LNCaP clone FGC (cell line): Measurements from ENCODE around the gene ZNF575.
"Not testable (repeated sequence)": the region's sequence is repeated elsewhere in the genome, so short reads cannot be mapped to it uniquely, and the experiment has no call there.

Experiments used
- DNase-seq: peaks from one replicate; pipeline ENCODE4 v3.0.0-alpha.2; 2011; ENCODE audit warnings: low read depth
- H3K4me3 ChIP-seq: 2 replicates; pipeline ENCODE4 v1.5.1; 2011; ENCODE audit warnings: mild to moderate bottlenecking, low read depth, low read length, control low read depth
- TF ChIP-seq, protein P1 (sequence below): IDR thresholded peaks from 2 replicates; pipeline ENCODE4 v1.5.1; 2012; ENCODE audit warnings: mild to moderate bottlenecking; ENCODE audit not compliant: control insufficient read depth, insufficient read depth; ENCODE audit errors: extremely low read depth

ZNF575 gene

DNA sequence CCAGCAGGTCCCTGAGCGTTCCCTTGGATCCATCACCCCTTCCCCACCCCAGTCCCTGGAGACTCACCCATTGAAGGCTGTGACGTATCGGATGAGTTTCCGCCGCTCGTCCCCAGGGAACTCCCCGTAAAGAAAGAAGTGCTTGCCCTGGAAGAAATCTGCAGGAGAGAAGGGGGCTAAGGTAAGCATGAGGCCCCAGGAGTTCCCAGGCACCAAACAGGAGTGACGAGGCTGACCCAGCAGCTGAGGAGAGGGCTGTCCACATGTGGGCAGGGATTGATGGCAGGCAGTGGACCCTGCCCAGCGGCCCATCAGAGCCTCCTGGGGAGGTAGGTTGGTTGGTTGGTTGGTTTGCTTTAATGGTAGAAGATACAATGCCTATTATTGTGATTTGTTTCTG lies 11.1 kb downstream of the ZNF575 start:
- TF ChIP-seq, protein P1, sequence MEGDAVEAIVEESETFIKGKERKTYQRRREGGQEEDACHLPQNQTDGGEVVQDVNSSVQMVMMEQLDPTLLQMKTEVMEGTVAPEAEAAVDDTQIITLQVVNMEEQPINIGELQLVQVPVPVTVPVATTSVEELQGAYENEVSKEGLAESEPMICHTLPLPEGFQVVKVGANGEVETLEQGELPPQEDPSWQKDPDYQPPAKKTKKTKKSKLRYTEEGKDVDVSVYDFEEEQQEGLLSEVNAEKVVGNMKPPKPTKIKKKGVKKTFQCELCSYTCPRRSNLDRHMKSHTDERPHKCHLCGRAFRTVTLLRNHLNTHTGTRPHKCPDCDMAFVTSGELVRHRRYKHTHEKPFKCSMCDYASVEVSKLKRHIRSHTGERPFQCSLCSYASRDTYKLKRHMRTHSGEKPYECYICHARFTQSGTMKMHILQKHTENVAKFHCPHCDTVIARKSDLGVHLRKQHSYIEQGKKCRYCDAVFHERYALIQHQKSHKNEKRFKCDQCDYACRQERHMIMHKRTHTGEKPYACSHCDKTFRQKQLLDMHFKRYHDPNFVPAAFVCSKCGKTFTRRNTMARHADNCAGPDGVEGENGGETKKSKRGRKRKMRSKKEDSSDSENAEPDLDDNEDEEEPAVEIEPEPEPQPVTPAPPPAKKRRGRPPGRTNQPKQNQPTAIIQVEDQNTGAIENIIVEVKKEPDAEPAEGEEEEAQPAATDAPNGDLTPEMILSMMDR: no peak
- DNase-seq: no peak
- H3K4me3 ChIP-seq: no peak overlapping the region

DNA sequence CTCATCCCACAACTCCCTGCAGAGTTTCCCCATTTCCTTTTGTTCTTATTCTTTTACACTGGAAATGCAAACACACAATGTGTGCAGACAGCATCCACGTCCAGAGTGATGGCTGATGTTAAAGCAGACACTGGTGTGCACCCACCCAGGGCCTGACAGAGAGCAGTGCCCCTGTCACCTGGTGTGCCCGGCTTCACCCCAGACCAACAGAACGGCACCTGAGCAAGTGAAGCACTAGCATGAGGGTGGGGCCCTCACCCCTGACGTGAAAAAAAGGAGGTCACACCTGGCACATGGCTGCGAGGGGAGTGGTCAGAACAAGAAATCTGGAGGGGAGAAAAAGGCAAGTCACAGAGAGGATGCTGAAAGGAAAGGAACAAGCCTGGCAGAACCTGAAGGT lies 12.3 kb downstream of the ZNF575 start:
- H3K4me3 ChIP-seq: no peak overlapping the region
- DNase-seq: no peak
- TF ChIP-seq, protein P1: no peak

DNA sequence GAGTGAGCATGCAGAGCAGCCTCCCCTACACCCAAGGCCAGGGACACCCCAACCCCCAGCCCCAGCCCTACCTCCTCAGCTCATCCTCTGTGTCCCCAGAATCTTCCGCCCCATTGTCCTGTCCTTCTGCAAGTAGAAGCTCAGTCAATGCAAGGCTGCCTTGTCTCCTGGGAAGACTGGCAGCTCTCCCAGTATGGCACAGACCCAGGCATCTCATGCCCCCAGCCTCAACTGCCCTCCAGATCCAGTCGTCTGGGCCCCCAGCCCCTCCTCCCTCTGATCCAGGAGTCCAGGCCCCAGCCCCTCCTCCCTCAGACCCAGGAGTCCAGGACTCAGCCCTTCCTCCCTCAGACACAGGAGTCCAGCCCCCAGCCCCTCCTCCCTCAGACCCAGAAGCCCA lies 13.0 kb downstream of the ZNF575 start:
- H3K4me3 ChIP-seq: no peak overlapping the region
- no peak for DNase-seq
- TF ChIP-seq, protein P1: no peak

DNA sequence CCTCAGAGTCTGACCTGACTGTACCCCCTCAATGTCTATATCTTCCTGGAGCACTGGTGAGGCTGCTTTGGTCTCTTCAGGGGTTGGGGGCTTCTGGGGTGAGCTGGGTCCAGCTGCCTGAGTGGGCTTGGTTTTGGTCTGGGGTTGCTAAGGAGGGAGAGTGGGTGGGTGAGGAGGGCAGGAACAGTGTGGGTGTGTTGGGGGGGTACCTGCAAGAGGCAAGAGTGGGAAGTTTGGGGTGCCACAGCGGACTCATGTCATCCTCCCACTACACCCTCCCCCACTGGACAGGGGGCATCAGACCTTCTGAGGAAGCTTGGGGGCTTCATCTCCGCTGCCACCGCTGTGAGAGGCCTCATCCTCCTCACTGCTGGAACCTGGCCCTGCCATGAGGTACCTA lies 13.6 kb downstream of the ZNF575 start:
- H3K4me3 ChIP-seq: no peak overlapping the region
- TF ChIP-seq, protein P1: no peak
- no peak for DNase-seq

DNA sequence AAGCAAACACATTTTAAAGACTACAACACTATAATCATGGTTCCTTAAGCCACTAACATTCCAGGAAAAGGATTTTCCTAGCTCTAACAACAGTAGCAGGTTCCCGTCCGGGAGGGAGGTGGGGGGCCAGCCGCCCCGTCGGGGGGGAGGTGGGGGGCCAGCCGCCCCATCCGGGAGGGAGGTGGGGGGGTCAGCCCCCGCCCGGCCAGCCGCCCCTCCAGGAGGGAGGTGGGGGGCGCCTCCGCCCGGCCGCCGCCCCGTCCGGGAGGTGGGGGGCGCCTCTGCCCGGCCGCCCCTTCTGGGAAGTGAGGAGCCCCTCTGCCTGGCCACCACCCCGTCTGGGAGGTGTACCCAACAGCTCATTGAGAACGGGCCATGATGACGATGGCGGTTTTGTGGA lies 14.9 kb downstream of the ZNF575 start:
- DNase-seq, H3K4me3 ChIP-seq: not testable (repeated sequence)

DNA sequence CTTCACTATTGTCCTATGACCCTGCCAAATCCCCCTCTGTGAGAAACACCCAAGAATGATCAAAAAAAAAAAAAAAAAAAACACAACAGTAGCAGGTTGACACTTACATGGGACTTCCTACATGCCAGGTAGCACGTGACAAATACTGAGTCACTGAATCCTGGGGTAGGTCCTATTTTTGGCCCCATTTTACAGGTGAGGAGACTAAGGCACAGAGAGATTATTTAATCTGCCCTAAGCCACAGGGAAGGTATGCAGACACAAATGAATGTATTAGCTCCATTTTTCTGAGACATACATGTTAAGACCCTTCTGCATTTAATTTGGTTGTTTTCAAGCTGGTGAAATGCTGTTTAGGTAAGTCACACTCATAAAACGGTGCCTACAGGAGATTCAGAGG lies 15.7 kb downstream of the ZNF575 start:
- no peak for DNase-seq
- no peak overlapping the region for H3K4me3 ChIP-seq
- TF ChIP-seq, protein P1: no peak

DNA sequence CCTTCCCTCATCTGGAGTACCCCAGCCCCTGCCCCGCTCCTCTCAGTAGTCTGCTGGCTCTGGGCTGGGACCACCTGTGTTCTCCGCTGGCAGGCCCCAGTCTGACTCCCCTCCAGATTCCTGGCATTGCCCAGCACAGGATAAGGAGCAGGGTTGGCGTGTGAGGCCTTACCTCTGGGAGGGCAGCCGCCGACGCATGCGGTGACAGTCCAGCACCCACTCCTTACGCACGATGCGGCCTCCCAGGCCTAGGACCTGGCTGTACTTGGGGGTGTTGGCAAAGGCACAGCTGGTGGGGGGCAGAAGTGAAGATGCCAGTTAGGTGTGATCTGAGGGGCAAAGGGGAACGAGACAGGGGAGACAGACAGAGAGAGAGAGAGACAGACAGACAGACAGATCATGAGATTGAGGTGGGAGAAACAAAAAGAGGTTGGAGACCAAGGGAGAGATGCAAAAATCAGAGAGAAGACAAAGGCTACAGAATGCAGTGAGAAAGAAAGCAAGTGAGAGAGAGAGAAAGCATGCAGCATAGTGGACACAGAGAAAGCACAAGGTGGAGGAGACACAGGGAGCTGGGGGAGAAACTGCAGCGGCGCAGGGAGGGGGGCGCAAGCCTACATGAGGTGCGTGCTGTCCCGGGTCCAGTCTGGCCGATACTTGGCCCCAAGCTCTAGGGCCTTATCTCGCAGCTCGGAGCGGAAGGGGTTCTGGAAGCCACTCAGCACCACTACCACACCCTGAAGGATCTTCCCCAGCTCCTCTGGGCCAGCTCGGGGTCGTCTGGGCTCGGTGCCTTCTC lies 18.6 kb downstream of the ZNF575 start:
- no peak for DNase-seq
- TF ChIP-seq, protein P1: no peak
- no peak overlapping the region for H3K4me3 ChIP-seq
